Endothelial cell of umbilical vein (primary cell): ENCODE data around the gene GOLGA1. TPM values are rescaled to one million over a fixed set of nuclear protein-coding genes. Genes with fewer than 3 reads are reported as not detected.

Experiments used
- BruUV-seq: library from RNA; stranded (reverse); fragments of 400-500 nt; replicated peaks from 2 replicates; lab custom pipeline; 2021; lab: Mats Ljungman, UMichigan
- CTCF ChIA-PET: fragments of 300-600, 350-600 bp; sonication (Branson Sonifier 250); formaldehyde crosslinking; loops from one replicate; lab custom pipeline; 2021; ENCODE audit warnings: antibody characterized with exemption, inconsistent platforms; lab: Charles Lee
- POLR2A ChIA-PET: fragments of 300-600, 350-600 bp; sonication (Branson Sonifier 250); formaldehyde crosslinking; loops from one replicate; lab custom pipeline; 2021; ENCODE audit warnings: antibody characterized with exemption, inconsistent platforms; lab: Charles Lee
- DNase-seq: peaks from one replicate; pipeline ENCODE4 v3.0.0-alpha.2; 2011; ENCODE audit warnings: low read depth, low spot score
- FAIRE-seq: peaks from 2 replicates; lab custom pipeline; 2011; peaks lifted over from hg19 to GRCh38; lab: Jason Lieb, UNC
- H2AFZ ChIP-seq: 2 replicates; pipeline ENCODE4 v1.6.0; 2012; ENCODE audit warnings: low read depth, low read length, control low read depth, inconsistent platforms
- H3K27ac ChIP-seq: 2 replicates; pipeline ENCODE4 v1.5.1; 2011; ENCODE audit warnings: low read depth, mild to moderate bottlenecking, control low read depth, low read length, moderate library complexity; ENCODE audit not compliant: insufficient read depth
- H3K27me3 ChIP-seq, 2 experiments: 2 replicates each; pipeline versions ENCODE4 v1.6.0 to v1.6.1; 2011; ENCODE audit warnings: low read length in 2 of 2, mixed read lengths in 1 of 2; ENCODE audit not compliant: control insufficient read depth in 2 of 2, insufficient read depth in 2 of 2
- H3K36me3 ChIP-seq, 2 experiments: 2 replicates in 1 of 2; 3 replicates in 1 of 2; pipeline ENCODE4 v1.5.1; 2011; ENCODE audit warnings: low read length in 2 of 2, mild to moderate bottlenecking in 1 of 2, moderate library complexity in 1 of 2; ENCODE audit not compliant: control insufficient read depth in 2 of 2, insufficient read depth in 2 of 2; ENCODE audit errors: extremely low read depth in 1 of 2
- H3K4me1 ChIP-seq: 3 replicates; pipeline ENCODE4 v1.5.1; 2011; ENCODE audit warnings: mild to moderate bottlenecking, low read length; ENCODE audit not compliant: control insufficient read depth, insufficient read depth; ENCODE audit errors: extremely low read depth
- H3K4me2 ChIP-seq: 2 replicates; pipeline ENCODE4 v1.6.1; 2011; ENCODE audit warnings: low read length, control low read depth, mixed read lengths; ENCODE audit not compliant: insufficient read depth
- H3K4me3 ChIP-seq, 3 experiments: fragments of 200-600 bp in 1 of 3; sonication (generic), shearing (Covaris generic) in 1 of 3; replicated peaks in 1 of 3; 2 replicates each; pipeline ENCODE4 v1.5.1; 2011 to 2016; ENCODE audit warnings: control low read depth in 3 of 3, low read length in 3 of 3, mild to moderate bottlenecking in 2 of 3, inconsistent platforms in 1 of 3, low read depth in 1 of 3, moderate library complexity in 1 of 3; ENCODE audit not compliant: insufficient read depth in 1 of 3
- H3K79me2 ChIP-seq: 2 replicates; pipeline ENCODE4 v1.6.0; 2012; ENCODE audit warnings: low read length, inconsistent platforms; ENCODE audit not compliant: control insufficient read depth, insufficient read depth
- H3K9ac ChIP-seq: replicated peaks from 2 replicates; pipeline ENCODE3; 2011; ENCODE audit warnings: low read length, control low read depth; ENCODE audit not compliant: insufficient read depth; ENCODE audit errors: extremely low read depth
- H3K9me1 ChIP-seq: replicated peaks from 3 replicates; pipeline ENCODE4 v1.6.0; 2011; ENCODE audit warnings: mild to moderate bottlenecking, low read length; ENCODE audit not compliant: control insufficient read depth, insufficient read depth; ENCODE audit errors: extremely low read depth
- H3K9me3 ChIP-seq: replicated peaks from 2 replicates; pipeline ENCODE4 v1.5.1; 2012; ENCODE audit warnings: low read length, inconsistent platforms; ENCODE audit not compliant: control insufficient read depth, insufficient read depth
- H4K20me1 ChIP-seq: replicated peaks from 2 replicates; pipeline ENCODE3; 2011; ENCODE audit warnings: mild to moderate bottlenecking, low read length; ENCODE audit not compliant: control insufficient read depth, insufficient read depth; ENCODE audit errors: extremely low read depth
- CTCF ChIP-seq, 2 donors: IDR thresholded peaks; 1 replicate in 1 of 2; 2 replicates in 1 of 2; pipeline ENCODE4 v1.5.1; 2011; ENCODE audit warnings: low read length in 2 of 2, mild to moderate bottlenecking in 2 of 2, moderate library complexity in 2 of 2, control low read depth in 1 of 2, inconsistent platforms in 1 of 2, low read depth in 1 of 2; ENCODE audit not compliant: insufficient read depth in 1 of 2; ENCODE audit errors: extremely low read depth in 1 of 2
- EZH2 ChIP-seq: IDR thresholded peaks from 2 replicates; pipeline ENCODE4 v1.6.1; 2012; ENCODE audit warnings: borderline replicate concordance, low read depth, mild to moderate bottlenecking, moderate library complexity, low read length, inconsistent platforms; ENCODE audit not compliant: severe bottlenecking
- FOS ChIP-seq: IDR thresholded peaks from 2 replicates; pipeline ENCODE4 v1.6.1; 2011; ENCODE audit warnings: mild to moderate bottlenecking, low read length, moderate library complexity, borderline replicate concordance; ENCODE audit not compliant: insufficient read depth
- GATA2 ChIP-seq: IDR thresholded peaks from 2 replicates; pipeline ENCODE4 v1.7.0; 2011; ENCODE audit warnings: low read depth, mild to moderate bottlenecking, moderate library complexity, mixed read lengths, low read length; ENCODE audit not compliant: insufficient read length, insufficient read depth
- JUN ChIP-seq: IDR thresholded peaks from 2 replicates; pipeline ENCODE4 v1.6.1; 2011; ENCODE audit warnings: borderline replicate concordance, low read depth; ENCODE audit not compliant: insufficient read length, insufficient read depth
- MYC ChIP-seq: IDR thresholded peaks from one replicate; pipeline ENCODE4 v1.6.1; 2011; ENCODE audit warnings: mild to moderate bottlenecking, low read depth, low read length
- POLR2A ChIP-seq: IDR thresholded peaks from 2 replicates; pipeline ENCODE4 v1.6.1; 2012; ENCODE audit warnings: low read depth, mild to moderate bottlenecking, control low read depth, low read length
- POLR2AphosphoS5 ChIP-seq: IDR thresholded peaks from 2 replicates; pipeline ENCODE4 v1.6.1; 2012; ENCODE audit warnings: low read depth, mild to moderate bottlenecking, control low read depth, low read length, moderate library complexity; ENCODE audit not compliant: insufficient read depth
- dilution Hi-C: fragments of 300-500 bp; cut with MboI; formaldehyde crosslinking; loops from one replicate; pipeline ENCODE4 v1.15.0; 2019; ENCODE audit warnings: low sequenced_read_pairs; ENCODE audit not compliant: extremely low pct_ligation_motif_present
- intact Hi-C: fragments of 100-400 bp; cut with micrococcal nuclease; formaldehyde crosslinking; loops from one replicate; pipeline ENCODE4 v1.10.0; 2022
- polyA plus RNA-seq, 4 experiments: library from polyadenylated mRNA; depleted of rRNA in 3 of 4; stranded (reverse) in 3 of 4; unstranded in 1 of 4; fragments of >200 nt; gene quantifications; 2 replicates each; pipeline versions ENCODE4 v1.2.1 to v1.2.3, GENCODE V29; 2011 to 2012; ENCODE audit warnings: missing spikeins in 1 of 4
- total RNA-seq: library from RNA; stranded (reverse); gene quantifications from 2 replicates; pipeline ENCODE4 v1.2.3, GENCODE V29; 2021
- TF ChIP-seq, protein P1 (sequence below): IDR thresholded peaks from 2 replicates; pipeline ENCODE4 v1.6.1; 2011; ENCODE audit not compliant: insufficient read depth, insufficient read length

The GOLGA1 gene
- total and polyA plus RNA-seq, 2 donors (not counting 3 experiments of a cell fraction or from before 2014, with no cell fraction given), result 13.1 to 19.9 TPM

GRCh38 chr9:124928116-124928515 lies 12.8 kb downstream of the GOLGA1 start:
- TF ChIP-seq, protein P1, sequence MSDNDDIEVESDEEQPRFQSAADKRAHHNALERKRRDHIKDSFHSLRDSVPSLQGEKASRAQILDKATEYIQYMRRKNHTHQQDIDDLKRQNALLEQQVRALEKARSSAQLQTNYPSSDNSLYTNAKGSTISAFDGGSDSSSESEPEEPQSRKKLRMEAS, result no peak
- TF ChIP-seq POLR2A (no peak), CTCF (IDR thresholded peaks at IDR 0.05; ENCODE audit: extremely low read depth in 1 of 2, insufficient read depth in 1 of 2, low read depth in 1 of 2, low read length in 2 of 2) (no peak), GATA2 (no peak), EZH2 (no peak), POLR2AphosphoS5 (no peak), JUN (no peak), MYC (no peak), FOS (no peak)

More at GRCh38 chr9:124928116-124928515, 12.8 kb downstream of the GOLGA1 start:
- Histone ChIP-seq H3K4me2 (no peak overlapping the region), H3K36me3 (peaks cover 0 to 15% of the 10 kb centered on the region in 2 experiments), H3K9me3 (no peaks in the 10 kb centered on the region), H3K79me2 (no peaks in the 10 kb centered on the region), H3K9ac (no peak overlapping the region), H3K4me3 (no peak overlapping the region), H3K9me1 (no peaks in the 10 kb centered on the region), H3K27me3 (no peaks in the 10 kb centered on the region), H3K4me1 (peaks cover 6% of the 10 kb centered on the region), H4K20me1 (no peaks in the 10 kb centered on the region), H3K27ac (no peak overlapping the region), H2AFZ (no peak overlapping the region)
- intact Hi-C loops (no loop called here), dilution Hi-C loops (no loop called here)
- FAIRE-seq (no peak), DNase-seq (no peak)
- POLR2A ChIA-PET, result no interaction called here
- BruUV-seq, result no TSS peak
- CTCF ChIA-PET, result no interaction called here
